Left renal cortex interstitium (tissue), 4 donors: ENCODE results near the gene MCHR1. TPM values are rescaled to one million over a fixed set of nuclear protein-coding genes. Genes with fewer than 3 reads are reported as not detected.

Source experiments
- DNase-seq, 4 donors: peaks; one replicate each; pipeline ENCODE4 v3.0.0-alpha.2; 2013; ENCODE audit warnings: low read depth in 4 of 4, low spot score in 2 of 4, missing footprints in 1 of 4
- polyA plus RNA-seq, 4 donors: library from polyadenylated mRNA; unstranded; fragments of 120-200 nt; gene quantifications; one replicate each; pipeline ENCODE4 v1.2.1, GENCODE V29; 2013; ENCODE audit not compliant: insufficient read length in 4 of 4

Gene MCHR1
- polyA plus RNA-seq: under 1 TPM; 0.10 to 0.44 (median 0.34) TPM

- no peak for DNase-seq
Observed at GRCh38 chr22:40679249-40679963, at the start of gene MCHR1. MCHR1 (plus strand) TSS chr22:40679484; CDS start chr22:40679653, 169 bp downstream.

- no peak for DNase-seq
Observed at GRCh38 chr22:40631925-40632324, 47.4 kb upstream of the MCHR1 start.

- DNase-seq: no peak
Observed at GRCh38 chr22:40633036-40633435, 46.2 kb upstream of the MCHR1 start.

GRCh38 chr22:40634119-40634903 is 45.0 kb upstream of the MCHR1 start:
- no peak for DNase-seq

- no peak for DNase-seq
Observed at GRCh38 chr22:40635043-40635939, 44.0 kb upstream of the MCHR1 start.

- no peak for DNase-seq
Observed at GRCh38 chr22:40635940-40636379, 43.3 kb upstream of the MCHR1 start.

- peak; percentile 96 to 100 (median 98) for DNase-seq
Observed at GRCh38 chr22:40636380-40637182, 42.7 kb upstream of the MCHR1 start, which contains the start of gene MRTFA. MRTFA (minus strand) TSS chr22:40636719.

GRCh38 chr22:40637183-40638150 is 41.8 kb upstream of the MCHR1 start:
- peak in 1 of 4 donors; percentile 85 for DNase-seq

- DNase-seq: no peak
Observed at GRCh38 chr22:40638261-40638660, 41.0 kb upstream of the MCHR1 start.

- DNase-seq: no peak
Observed at GRCh38 chr22:40641269-40641668, 38.0 kb upstream of the MCHR1 start.

- DNase-seq: no peak
Observed at GRCh38 chr22:40642316-40642715, 37.0 kb upstream of the MCHR1 start.

GRCh38 chr22:40645579-40646197 is 33.6 kb upstream of the MCHR1 start:
- no peak for DNase-seq

- DNase-seq: no peak
Observed at GRCh38 chr22:40648386-40648785, 30.9 kb upstream of the MCHR1 start.

GRCh38 chr22:40651057-40651456 is 28.2 kb upstream of the MCHR1 start:
- DNase-seq: no peak

- peak in 2 of 4 donors; percentile 44 to 65 for DNase-seq
Observed at GRCh38 chr22:40651563-40652501, 27.5 kb upstream of the MCHR1 start.

- no peak for DNase-seq
Observed at GRCh38 chr22:40653361-40653760, 25.9 kb upstream of the MCHR1 start.

- no peak for DNase-seq
Observed at GRCh38 chr22:40654522-40655167, 24.6 kb upstream of the MCHR1 start.
